GM18519 (cell line): ENCODE measurements around the gene HES2.
"Not testable (repeated sequence)": the region's sequence is repeated elsewhere in the genome, so short reads cannot be mapped to it uniquely, and the experiment has no call there.

ENCODE experiments used
- ATAC-seq: cut with Tn5 transposase; IDR thresholded peaks from one replicate; pipeline ENCODE4 v1.9.1; 2021; ENCODE audit warnings: mild to moderate bottlenecking, moderate library complexity; ENCODE audit not compliant: unreplicated experiment, low FRiP score

The HES2 gene

GRCh38 chr1:6437012-6437700, 17.4 kb upstream of the HES2 start:
- ATAC-seq, result not testable (repeated sequence)

GRCh38 chr1:6436277-6436676, 16.6 kb upstream of the HES2 start:
- ATAC-seq, result not testable (repeated sequence)

GRCh38 chr1:6435547-6435946, 15.8 kb upstream of the HES2 start:
- no peak for ATAC-seq

- ATAC-seq, result no peak
Measured at GRCh38 chr1:6435129-6435528, 15.4 kb upstream of the HES2 start.

GRCh38 chr1:6434186-6434585, 14.5 kb upstream of the HES2 start:
- ATAC-seq, result no peak

- not testable (repeated sequence) for ATAC-seq
Measured at GRCh38 chr1:6431645-6432579, 12.2 kb upstream of the HES2 start.

- ATAC-seq, result not testable (repeated sequence)
Measured at GRCh38 chr1:6429660-6430411, 10.1 kb upstream of the HES2 start.

- not testable (repeated sequence) for ATAC-seq
Measured at GRCh38 chr1:6428453-6428852, 8.7 kb upstream of the HES2 start.

GRCh38 chr1:6427441-6428390, 8.0 kb upstream of the HES2 start:
- no peak for ATAC-seq

GRCh38 chr1:6426972-6427350, 7.2 kb upstream of the HES2 start:
- no peak for ATAC-seq

GRCh38 chr1:6426277-6426971, 6.7 kb upstream of the HES2 start:
- no peak for ATAC-seq

GRCh38 chr1:6425658-6426057, 5.9 kb upstream of the HES2 start:
- no peak for ATAC-seq

- ATAC-seq, result no peak
Measured at GRCh38 chr1:6424619-6425593, 5.2 kb upstream of the HES2 start, which contains the start of gene ESPN. Gene ESPN, plus strand, starts transcription at chr1:6424776. Its CDS starts 180 bp downstream, at chr1:6424956.

- ATAC-seq, result no peak
Measured at GRCh38 chr1:6424000-6424565, 4.4 kb upstream of the HES2 start.

- no peak for ATAC-seq
Measured at GRCh38 chr1:6423321-6423999, 3.7 kb upstream of the HES2 start.

- ATAC-seq, result no peak
Measured at GRCh38 chr1:6421266-6421665, 1.5 kb upstream of the HES2 start.

- ATAC-seq, result no peak
Measured at GRCh38 chr1:6420454-6421042, 829 bp upstream of the HES2 start.
